Ovary (tissue), 9 donors: ENCODE measurements around the gene TTC31. TPM values are rescaled to one million over a fixed set of nuclear protein-coding genes. Genes with fewer than 3 reads are reported as not detected.
"Not testable (repeated sequence)": the region's sequence is repeated elsewhere in the genome, so short reads cannot be mapped to it uniquely, and the experiment has no call there.

Experiments
- DNase-seq, 5 donors: peaks; one replicate each; pipeline ENCODE4 v3.0.0-alpha.2; 2019 to 2020
- H3K27ac ChIP-seq, 2 donors: fragments of 200-600 bp; one replicate each; pipeline versions ENCODE4 v1.5.1 to v1.8.0; 2019 to 2022
- H3K27me3 ChIP-seq: fragments of 200-600 bp; one replicate; pipeline ENCODE4 v1.8.0; 2022
- H3K36me3 ChIP-seq: fragments of 200-600 bp; sonication (generic); one replicate; pipeline ENCODE4 v1.5.1; 2019
- H3K4me1 ChIP-seq: one replicate; pipeline ENCODE4 v1.8.1; 2013; ENCODE audit warnings: mild to moderate bottlenecking, moderate library complexity; ENCODE audit not compliant: insufficient read depth
- H3K4me3 ChIP-seq: fragments of 200-600 bp; sonication (generic); one replicate; pipeline ENCODE4 v1.5.1; 2017
- H3K9me3 ChIP-seq, 2 donors: fragments of 200-600 bp in 1 of 2; sonication (generic) in 1 of 2; one replicate each; pipeline versions ENCODE4 v1.5.1 to v1.8.1; 2013 to 2019; ENCODE audit warnings: mild to moderate bottlenecking in 1 of 2, moderate library complexity in 1 of 2
- CTCF ChIP-seq, 3 donors: fragments of 450-650 bp in 2 of 3; fragments of 200-600 bp in 1 of 3; IDR thresholded peaks; one replicate each; pipeline versions ENCODE4 v1.5.1 to v1.8.0; 2016 to 2022; ENCODE audit warnings: antibody characterized with exemption in 3 of 3, mild to moderate bottlenecking in 1 of 3
- EP300 ChIP-seq: sonication (generic); formaldehyde crosslinking; IDR thresholded peaks from one replicate; pipeline ENCODE4 v1.6.1; 2017; ENCODE audit warnings: antibody characterized with exemption
- POLR2A ChIP-seq: fragments of 450-650 bp; IDR thresholded peaks from one replicate; pipeline ENCODE4 v1.6.1; 2017; ENCODE audit warnings: antibody characterized with exemption, mild to moderate bottlenecking, moderate library complexity
- WGBS, 3 donors: extraction: QIAGEN DNeasy Blood & Tissue Kit in 1 of 3; methylation state at CpG; one replicate each; pipeline versions ENCODE4 v1.1.5 to v1.1.7; 2013 to 2017; 5-methylcytosine and 5-hydroxymethylcytosine counted together
- intact Hi-C, 4 donors: fragments of 100-400 bp; cut with DNase I; formaldehyde crosslinking; loops; one replicate each; pipeline versions ENCODE4 v1.11.0 to v1.15.1; 2022 to 2023
- polyA plus RNA-seq, 2 donors: library from polyadenylated mRNA; stranded (reverse); fragments of 200-250 nt in 1 of 2; fragments of 350-450 nt in 1 of 2; fragmentation: Illumina TruSeq in 1 of 2; extraction: RNeasy Lipid Tissue Mini Kit (QIAGEN cat#74804) in 1 of 2; gene quantifications; one replicate each; pipeline ENCODE4 v1.2.3, GENCODE V29; 2013 to 2014
- total RNA-seq, 7 donors: library from RNA; depleted of rRNA in 2 of 7; stranded (reverse); fragments of >200 nt in 2 of 7; fragmentation: NEBNext Ultra II Directional in 3 of 7; extraction: Animal tissue kit (Norgen Biotek cat#: 25700) in 3 of 7; gene quantifications; one replicate each; pipeline versions ENCODE4 v1.1.0 to v1.2.4, GENCODE V29; 2016 to 2023
- donor health status: DM: no; HTN: no; CAD: no; lungs with moderate emphysema.
- donor health status: DM: no; HTN: no; CAD: no.
- donor health status: Bipolar disorder and iron deficiency.
- donor health status: DM: yes; HTN: yes; CAD: no.
- donor health status: DM: no; HTN: no; CAD: no.
- donor health status: DM: yes; HTN: yes; CAD: no.

TTC31 gene
- total and polyA plus RNA-seq, 9 donors = 12.9 to 21.7 (median 15.7) TPM

GRCh38 chr2:74474899-74475298 is 8.0 kb upstream of the TTC31 start:
- Histone ChIP-seq H3K27me3 (no peaks in the 10 kb centered on the region), H3K4me1 (peaks cover 5% of the 10 kb centered on the region), H3K9me3 (no peaks in the 10 kb centered on the region), H3K4me3 (no peak overlapping the region), H3K27ac (no peak overlapping the region), H3K36me3 (no peaks in the 10 kb centered on the region)
- DNase-seq = no peak
- 82 to 88% (median 88%) methylated on average over 5 of the region's 5 CpGs for WGBS, 3 donors
- no peak for TF ChIP-seq EP300
- no peak for TF ChIP-seq POLR2A
- TF ChIP-seq CTCF (IDR thresholded peaks at IDR 0.05) = no peak
- intact Hi-C loops = loop anchor here in 1 of 4 donors (5.0 kb wide), 1 partner anchor 177 kb away; the partner anchor contains the start of gene SEMA4F

GRCh38 chr2:74481431-74481830 is 1.4 kb upstream of the TTC31 start:
- no peak overlapping the region for H3K27ac ChIP-seq
- TF ChIP-seq EP300 = no peak
- TF ChIP-seq POLR2A = no peak
- TF ChIP-seq CTCF (IDR thresholded peaks at IDR 0.05) = no peak
- H3K4me1 ChIP-seq = peaks cover 8% of the 10 kb centered on the region
- no peaks in the 10 kb centered on the region for H3K27me3 ChIP-seq
- H3K9me3 ChIP-seq = no peaks in the 10 kb centered on the region
- DNase-seq = no peak
- 37 to 46% (median 40%) methylated on average over 3 of the region's 3 CpGs for WGBS, 3 donors
- no peaks in the 10 kb centered on the region for H3K36me3 ChIP-seq
- H3K4me3 ChIP-seq = peak overlapping the region; percentile 48
- intact Hi-C loops = loop anchor here in 2 of 4 donors (5.0 kb wide), 2 partner anchors 51 to 106 kb away; no protein-coding TSS in a partner anchor

- Histone ChIP-seq H3K36me3 (no peaks in the 10 kb centered on the region), H3K27me3 (no peaks in the 10 kb centered on the region), H3K4me1 (peaks cover 8% of the 10 kb centered on the region), H3K27ac (peak overlapping the region; percentile 86 to 87), H3K4me3 (peak overlapping the region; percentile 48), H3K9me3 (no peaks in the 10 kb centered on the region)
- WGBS, 3 donors = 0 to 1% (median 1%) methylated on average over 62 to 80 of the region's 80 CpGs
- TF ChIP-seq EP300 = no peak
- no peak for TF ChIP-seq POLR2A
- TF ChIP-seq CTCF (IDR thresholded peaks at IDR 0.05) = no peak
- peak in 2 of 5 donors; percentile 48 to 56 for DNase-seq
- intact Hi-C loops = loop anchor here in 2 of 4 donors (5.0 kb wide), 2 partner anchors 50 to 105 kb away; no protein-coding TSS in a partner anchor
Observed at GRCh38 chr2:74481961-74482800, 700 bp upstream of the TTC31 start.

GRCh38 chr2:74483675-74484164 is 839 bp downstream of the TTC31 start:
- WGBS, 3 donors = 60 to 71% (median 68%) methylated on average over 19 of the region's 19 CpGs
- not testable (repeated sequence) for H3K27me3 ChIP-seq, H3K9me3 ChIP-seq, H3K36me3 ChIP-seq, DNase-seq, H3K4me1 ChIP-seq
- intact Hi-C loops = loop anchor here in 2 of 4 donors (5.0 kb wide), 2 partner anchors 49 to 104 kb away; no protein-coding TSS in a partner anchor
- Histone ChIP-seq H3K4me3 (peak overlapping the region; percentile 48), H3K27ac (peak overlapping the region in 1 of 2 donors; percentile 87)

DNA sequence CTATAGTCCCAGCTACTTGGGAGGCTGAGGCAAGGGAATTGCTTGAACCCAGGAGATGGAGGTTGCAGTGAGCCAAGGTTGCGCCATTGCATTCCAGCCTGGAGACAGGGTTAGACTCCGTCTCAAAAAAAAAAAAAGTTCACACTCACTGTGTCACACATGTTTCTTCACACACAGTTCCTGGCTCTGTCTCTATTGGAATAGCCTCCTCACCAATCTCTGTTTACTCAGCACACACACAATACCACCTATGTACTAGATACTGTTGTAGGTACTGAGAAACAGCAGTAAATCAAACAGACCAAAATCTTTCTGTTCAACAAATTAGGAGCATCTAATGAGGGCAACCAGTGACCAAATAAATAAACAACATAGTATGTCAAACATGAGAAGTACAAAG is 3.3 kb downstream of the TTC31 start:
- intact Hi-C loops = no loop called here
- Histone ChIP-seq H3K27me3 (no peaks in the 10 kb centered on the region), H3K4me3 (no peak overlapping the region), H3K36me3 (no peaks in the 10 kb centered on the region), H3K4me1 (peaks cover 6% of the 10 kb centered on the region), H3K27ac (no peak overlapping the region), H3K9me3 (no peaks in the 10 kb centered on the region)
- WGBS, 3 donors = 87 to 91% (median 90%) methylated on average over 2 of the region's 2 CpGs
- TF ChIP-seq EP300 (no peak), CTCF (IDR thresholded peaks at IDR 0.05) (no peak), POLR2A (no peak)
- no peak for DNase-seq
